HG02759 (cell line): Measurements from ENCODE around the gene TRAF5.
"Not testable (repeated sequence)": the region's sequence is repeated elsewhere in the genome, so short reads cannot be mapped to it uniquely, and the experiment has no call there.

ENCODE experiments used
- ATAC-seq: cut with Tn5 transposase; IDR thresholded peaks from one replicate; pipeline ENCODE4 v1.9.1; 2021; ENCODE audit warnings: mild to moderate bottlenecking, moderate library complexity; ENCODE audit not compliant: unreplicated experiment

The TRAF5 gene

GRCh38 chr1:211326528-211327345, at the start of gene TRAF5:
Gene TRAF5 (plus strand): TSS chr1:211326833. CDS start chr1:211353240, 26,407 bp downstream.
- ATAC-seq = peak; percentile 42

GRCh38 chr1:211279340-211279739, 47.3 kb upstream of the TRAF5 start:
- no peak for ATAC-seq

GRCh38 chr1:211280910-211281309, 45.7 kb upstream of the TRAF5 start:
- no peak for ATAC-seq

- ATAC-seq = no peak
These were observed 45.2 kb upstream of the TRAF5 start for GRCh38 chr1:211281320-211282022.

- ATAC-seq = no peak
These were observed 44.6 kb upstream of the TRAF5 start for GRCh38 chr1:211282023-211282373.

GRCh38 chr1:211285196-211285595, 41.4 kb upstream of the TRAF5 start:
- no peak for ATAC-seq

- no peak for ATAC-seq
These were observed 39.4 kb upstream of the TRAF5 start for GRCh38 chr1:211287218-211287617.

GRCh38 chr1:211292411-211292810, 34.2 kb upstream of the TRAF5 start:
- ATAC-seq = no peak

GRCh38 chr1:211296396-211296795, 30.2 kb upstream of the TRAF5 start:
- no peak for ATAC-seq

- ATAC-seq = peak; percentile 98
These were observed 21.6 kb upstream of the TRAF5 start for GRCh38 chr1:211305044-211305443.

GRCh38 chr1:211309617-211310016, 17.0 kb upstream of the TRAF5 start:
- ATAC-seq = no peak

- no peak for ATAC-seq
These were observed 13.2 kb upstream of the TRAF5 start for GRCh38 chr1:211313392-211313791.

- no peak for ATAC-seq
These were observed 7.9 kb upstream of the TRAF5 start for GRCh38 chr1:211318576-211319280.

GRCh38 chr1:211319892-211320291, 6.7 kb upstream of the TRAF5 start:
- no peak for ATAC-seq

GRCh38 chr1:211320980-211321379, 5.7 kb upstream of the TRAF5 start:
- no peak for ATAC-seq

- ATAC-seq = not testable (repeated sequence)
These were observed 5.0 kb upstream of the TRAF5 start for GRCh38 chr1:211321646-211322045.

- ATAC-seq = peak; percentile 53
These were observed 3.2 kb upstream of the TRAF5 start for GRCh38 chr1:211323156-211324063.

- ATAC-seq = no peak
These were observed 1.4 kb upstream of the TRAF5 start for GRCh38 chr1:211324992-211325775.

- no peak for ATAC-seq
These were observed 499 bp upstream of the TRAF5 start for GRCh38 chr1:211326140-211326527.
